Smooth muscle cell (in vitro differentiated cells): ENCODE measurements around the gene KDM7A. TPM values are rescaled to one million over a fixed set of nuclear protein-coding genes. Genes with fewer than 3 reads are reported as not detected.

Experiments
- DNase-seq: peaks from one replicate; lab custom pipeline; 2025; ENCODE audit not compliant: unreplicated experiment; lab: John Stamatoyannopoulos, UW
- H2AFZ ChIP-seq: fragments of 200-600 bp; sonication (generic); 2 replicates; pipeline ENCODE4 v1.6.0; 2016; ENCODE audit warnings: antibody characterized with exemption, low read depth, mild to moderate bottlenecking
- H3F3A ChIP-seq: fragments of 200-600 bp; sonication (generic); 2 replicates; pipeline ENCODE4 v1.6.0; 2017; ENCODE audit warnings: antibody characterized with exemption, low read depth
- H3K27ac ChIP-seq: fragments of 200-600 bp; sonication (generic); 2 replicates; pipeline ENCODE4 v1.5.1; 2016; ENCODE audit warnings: low read depth, mild to moderate bottlenecking
- H3K27me3 ChIP-seq: fragments of 200-600 bp; sonication (generic); 2 replicates; pipeline ENCODE4 v1.6.1; 2016; ENCODE audit warnings: low read depth, mild to moderate bottlenecking
- H3K36me3 ChIP-seq: fragments of 200-600 bp; sonication (generic); 2 replicates; pipeline ENCODE4 v1.5.1; 2016; ENCODE audit warnings: low read depth
- H3K4me1 ChIP-seq: fragments of 200-600 bp; sonication (generic); 2 replicates; pipeline ENCODE4 v1.5.1; 2016; ENCODE audit warnings: low read depth
- H3K4me2 ChIP-seq: fragments of 200-600 bp; sonication (generic); 2 replicates; pipeline ENCODE4 v1.6.0; 2016; ENCODE audit warnings: mild to moderate bottlenecking
- H3K4me3 ChIP-seq: fragments of 200-600 bp; sonication (generic); 2 replicates; pipeline ENCODE4 v1.5.1; 2016; ENCODE audit warnings: mild to moderate bottlenecking
- H3K79me2 ChIP-seq: fragments of 200-600 bp; sonication (generic); 2 replicates; pipeline ENCODE4 v1.6.0; 2016; ENCODE audit warnings: low read depth, mild to moderate bottlenecking
- H3K9ac ChIP-seq: fragments of 200-600 bp; sonication (generic); 2 replicates; pipeline ENCODE4 v1.6.0; 2016; ENCODE audit warnings: low read depth
- H3K9me3 ChIP-seq: fragments of 200-600 bp; sonication (generic); replicated peaks from 2 replicates; pipeline ENCODE4 v1.5.1; 2016; ENCODE audit warnings: low read depth
- H4K20me1 ChIP-seq: fragments of 200-600 bp; sonication (generic); 2 replicates; pipeline ENCODE4 v1.6.0; 2016; ENCODE audit warnings: low read depth
- CTCF ChIP-seq: fragments of 200-600 bp; sonication (generic); IDR thresholded peaks from 2 replicates; pipeline ENCODE4 v1.5.1; 2017; ENCODE audit warnings: borderline replicate concordance, mild to moderate bottlenecking, antibody characterized with exemption; ENCODE audit not compliant: insufficient read depth, poor library complexity, severe bottlenecking
- WGBS: methylation state at CpG from one replicate; pipeline ENCODE4 v1.1.7; 2016; ENCODE audit warnings: low lambda C conversion rate; 5-methylcytosine and 5-hydroxymethylcytosine counted together
- polyA plus RNA-seq: library from polyadenylated mRNA; unstranded; fragments of >200 nt; fragmentation: Nextera tagmentation; extraction: Ambion mirVana; gene quantifications from 2 replicates; pipeline ENCODE4 v1.2.1, GENCODE V29; 2016
- total RNA-seq: library from RNA; depleted of rRNA; stranded (reverse); fragments of >200 nt; gene quantifications from 2 replicates; pipeline ENCODE4 v1.2.3, GENCODE V29; 2014

Gene KDM7A
- total and polyA plus RNA-seq, 2 experiments from 2014 or later = 0.88 to 17.3 TPM

DNA sequence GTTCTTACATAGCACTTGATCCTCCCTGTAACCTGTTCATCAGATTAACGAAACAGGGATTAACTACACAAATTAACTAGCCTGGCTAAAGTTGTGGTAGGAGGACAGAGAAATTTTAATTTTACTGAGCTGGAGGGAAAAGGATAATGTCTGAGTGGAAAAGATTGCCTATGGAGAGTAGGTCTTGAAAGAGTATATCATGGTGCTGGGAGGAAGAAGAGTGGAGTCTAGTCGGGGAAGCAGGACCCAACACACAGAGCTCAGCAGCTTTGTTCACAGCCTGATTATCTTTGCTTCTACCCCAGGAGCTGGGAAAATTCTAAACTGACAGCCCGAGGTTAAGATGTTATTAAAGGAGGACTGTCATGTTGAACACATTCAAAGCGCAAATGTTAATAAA lies 6.1 kb upstream of the KDM7A start:
- Histone ChIP-seq H3K4me1 (no peaks in the 10 kb centered on the region), H3K36me3 (no peaks in the 10 kb centered on the region), H3F3A (no peaks in the 10 kb centered on the region), H3K27me3 (peaks cover 60% of the 10 kb centered on the region), H3K9ac (no peak overlapping the region), H2AFZ (no peak overlapping the region), H3K79me2 (no peaks in the 10 kb centered on the region), H4K20me1 (no peaks in the 10 kb centered on the region), H3K4me3 (no peak overlapping the region), H3K4me2 (no peak overlapping the region), H3K27ac (no peak overlapping the region), H3K9me3 (no peaks in the 10 kb centered on the region)
- TF ChIP-seq CTCF = no peak
- 89% methylated on average over 4 of the region's 4 CpGs for WGBS
- DNase-seq = no peak

DNA sequence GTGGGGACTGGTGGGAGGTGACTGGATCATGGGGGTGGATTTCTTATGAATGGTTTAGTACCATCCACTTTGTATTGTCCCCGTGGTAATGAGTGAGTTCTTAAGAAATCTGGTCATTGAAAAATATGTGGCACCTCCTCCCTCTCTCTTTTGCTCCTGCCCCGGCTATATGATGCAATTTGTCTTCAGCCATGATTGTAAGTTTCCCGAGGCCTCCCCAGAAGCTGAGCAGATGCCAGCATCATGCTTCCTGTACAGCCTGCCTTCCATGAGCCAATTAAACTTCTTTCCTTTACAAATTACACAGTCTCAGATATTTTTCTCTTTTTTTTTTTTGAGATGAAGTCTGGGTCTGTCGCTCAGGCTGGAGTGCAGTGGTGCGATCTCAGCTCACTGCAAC lies 2.6 kb upstream of the KDM7A start:
- 95% methylated on average over 5 of the region's 5 CpGs for WGBS

GRCh38 chr7:140176122-140176701 lies 571 bp downstream of the KDM7A start:
- Histone ChIP-seq H3F3A (peaks cover 3% of the 10 kb centered on the region), H3K4me1 (no peaks in the 10 kb centered on the region), H3K79me2 (peaks cover 34% of the 10 kb centered on the region), H3K27me3 (peaks cover 8% of the 10 kb centered on the region), H2AFZ (peak overlapping the region; percentile 15), H4K20me1 (peaks cover 33% of the 10 kb centered on the region), H3K4me3 (peak overlapping the region; percentile 71), H3K9me3 (no peaks in the 10 kb centered on the region), H3K9ac (peak overlapping the region; percentile 90), H3K4me2 (peak overlapping the region; percentile 77), H3K27ac (peak overlapping the region; percentile 90), H3K36me3 (no peaks in the 10 kb centered on the region)
- WGBS = under 1% methylated on average over 42 of the region's 95 CpGs
- DNase-seq = peak; percentile 36
- no peak for TF ChIP-seq CTCF

More for the DNA sequence above, 2.6 kb upstream of the KDM7A start:
- Histone ChIP-seq H3K4me2 (no peak overlapping the region), H3K79me2 (peaks cover 4% of the 10 kb centered on the region), H3K4me3 (no peak overlapping the region), H2AFZ (no peak overlapping the region), H3K27ac (no peak overlapping the region), H3K9ac (no peak overlapping the region), H3K4me1 (no peaks in the 10 kb centered on the region), H3K36me3 (no peaks in the 10 kb centered on the region), H3K27me3 (peaks cover 39% of the 10 kb centered on the region), H4K20me1 (peaks cover 6% of the 10 kb centered on the region), H3F3A (peaks cover 3% of the 10 kb centered on the region), H3K9me3 (no peaks in the 10 kb centered on the region)
- no peak for TF ChIP-seq CTCF
- no peak for DNase-seq
